HG03159 (cell line): ENCODE data around the gene CDKN2B-AS1.

Source experiments
- ATAC-seq: cut with Tn5 transposase; IDR thresholded peaks from one replicate; pipeline ENCODE4 v1.9.1; 2021; ENCODE audit warnings: mild to moderate bottlenecking, moderate library complexity; ENCODE audit not compliant: unreplicated experiment

Gene CDKN2B-AS1

GRCh38 chr9:22079873-22080341 is 85.3 kb downstream of the CDKN2B-AS1 start:
- peak; percentile 85 for ATAC-seq

GRCh38 chr9:22084336-22085035 is 89.9 kb downstream of the CDKN2B-AS1 start:
- no peak for ATAC-seq

GRCh38 chr9:22088053-22088716 is 93.6 kb downstream of the CDKN2B-AS1 start:
- no peak for ATAC-seq

GRCh38 chr9:22088717-22089061 is 94.1 kb downstream of the CDKN2B-AS1 start:
- ATAC-seq: no peak

- ATAC-seq: no peak
Measured at GRCh38 chr9:22097707-22098106, 103.1 kb downstream of the CDKN2B-AS1 start.

GRCh38 chr9:22098643-22099332 is 104.2 kb downstream of the CDKN2B-AS1 start:
- no peak for ATAC-seq

- no peak for ATAC-seq
Measured at GRCh38 chr9:22100626-22101025, 106.0 kb downstream of the CDKN2B-AS1 start.

- ATAC-seq: no peak
Measured at GRCh38 chr9:22102146-22103053, 107.8 kb downstream of the CDKN2B-AS1 start.

GRCh38 chr9:22103685-22104575 is 109.3 kb downstream of the CDKN2B-AS1 start:
- ATAC-seq: no peak

- ATAC-seq: peak; percentile 98
Measured at GRCh38 chr9:22105005-22105722, 110.6 kb downstream of the CDKN2B-AS1 start.

GRCh38 chr9:22107202-22108045 is 112.8 kb downstream of the CDKN2B-AS1 start:
- no peak for ATAC-seq

- no peak for ATAC-seq
Measured at GRCh38 chr9:22108581-22109370, 114.2 kb downstream of the CDKN2B-AS1 start.

GRCh38 chr9:22111176-22111953 is 116.8 kb downstream of the CDKN2B-AS1 start:
- ATAC-seq: no peak

- ATAC-seq: no peak
Measured at GRCh38 chr9:22111954-22112247, 117.3 kb downstream of the CDKN2B-AS1 start.

- ATAC-seq: no peak
Measured at GRCh38 chr9:22112870-22113821, 118.6 kb downstream of the CDKN2B-AS1 start.

- no peak for ATAC-seq
Measured at GRCh38 chr9:22114956-22115355, 120.4 kb downstream of the CDKN2B-AS1 start.
